NCI-H524 (cell line): ENCODE results near the gene RAB8B.
"Not testable (repeated sequence)": the region's sequence is repeated elsewhere in the genome, so short reads cannot be mapped to it uniquely, and the experiment has no call there.

Experiments used
- DNase-seq, 2 experiments: peaks; one replicate each; lab custom pipeline; 2025; lab: John Stamatoyannopoulos, UW

Gene RAB8B

GRCh38 chr15:63208824-63209223 is 19.4 kb downstream of the RAB8B start:
- not testable (repeated sequence) for DNase-seq

GRCh38 chr15:63210151-63211091 is 21.0 kb downstream of the RAB8B start:
- DNase-seq: no peak

- DNase-seq: no peak
Measured at GRCh38 chr15:63211092-63211490, 21.7 kb downstream of the RAB8B start.

GRCh38 chr15:63211549-63211948 is 22.1 kb downstream of the RAB8B start:
- DNase-seq: no peak

GRCh38 chr15:63212050-63213004 is 22.9 kb downstream of the RAB8B start:
- DNase-seq: no peak

GRCh38 chr15:63218100-63218808 is 28.8 kb downstream of the RAB8B start:
- peak in 1 of 2 experiments; percentile 48 for DNase-seq

- no peak for DNase-seq
Measured at GRCh38 chr15:63219196-63219710, 29.8 kb downstream of the RAB8B start.

- DNase-seq: no peak
Measured at GRCh38 chr15:63221346-63221745, 31.9 kb downstream of the RAB8B start.

GRCh38 chr15:63223463-63223862 is 34.1 kb downstream of the RAB8B start:
- DNase-seq: no peak

GRCh38 chr15:63225381-63225780 is 36.0 kb downstream of the RAB8B start:
- DNase-seq: no peak

- DNase-seq: no peak
Measured at GRCh38 chr15:63226155-63226883, 36.9 kb downstream of the RAB8B start.

GRCh38 chr15:63226966-63227401 is 37.6 kb downstream of the RAB8B start:
- no peak for DNase-seq

- no peak for DNase-seq
Measured at GRCh38 chr15:63227689-63228088, 38.3 kb downstream of the RAB8B start.

- DNase-seq: no peak
Measured at GRCh38 chr15:63231206-63231605, 41.8 kb downstream of the RAB8B start.

- peak in 1 of 2 experiments; percentile 21 for DNase-seq
Measured at GRCh38 chr15:63231706-63232105, 42.3 kb downstream of the RAB8B start.

GRCh38 chr15:63232405-63232804 is 43.0 kb downstream of the RAB8B start:
- DNase-seq: no peak

GRCh38 chr15:63232943-63233342 is 43.5 kb downstream of the RAB8B start:
- no peak for DNase-seq

- no peak for DNase-seq
Measured at GRCh38 chr15:63233667-63234423, 44.4 kb downstream of the RAB8B start.

- no peak for DNase-seq
Measured at GRCh38 chr15:63234451-63234870, 45.1 kb downstream of the RAB8B start.

GRCh38 chr15:63236272-63236671 is 46.9 kb downstream of the RAB8B start:
- no peak for DNase-seq
